HG03196 (cell line): ENCODE measurements around the gene DYNC1I2.

Source experiments
- ATAC-seq: cut with Tn5 transposase; IDR thresholded peaks from one replicate; pipeline ENCODE4 v1.9.1; 2021; ENCODE audit not compliant: unreplicated experiment

Gene DYNC1I2

DNA sequence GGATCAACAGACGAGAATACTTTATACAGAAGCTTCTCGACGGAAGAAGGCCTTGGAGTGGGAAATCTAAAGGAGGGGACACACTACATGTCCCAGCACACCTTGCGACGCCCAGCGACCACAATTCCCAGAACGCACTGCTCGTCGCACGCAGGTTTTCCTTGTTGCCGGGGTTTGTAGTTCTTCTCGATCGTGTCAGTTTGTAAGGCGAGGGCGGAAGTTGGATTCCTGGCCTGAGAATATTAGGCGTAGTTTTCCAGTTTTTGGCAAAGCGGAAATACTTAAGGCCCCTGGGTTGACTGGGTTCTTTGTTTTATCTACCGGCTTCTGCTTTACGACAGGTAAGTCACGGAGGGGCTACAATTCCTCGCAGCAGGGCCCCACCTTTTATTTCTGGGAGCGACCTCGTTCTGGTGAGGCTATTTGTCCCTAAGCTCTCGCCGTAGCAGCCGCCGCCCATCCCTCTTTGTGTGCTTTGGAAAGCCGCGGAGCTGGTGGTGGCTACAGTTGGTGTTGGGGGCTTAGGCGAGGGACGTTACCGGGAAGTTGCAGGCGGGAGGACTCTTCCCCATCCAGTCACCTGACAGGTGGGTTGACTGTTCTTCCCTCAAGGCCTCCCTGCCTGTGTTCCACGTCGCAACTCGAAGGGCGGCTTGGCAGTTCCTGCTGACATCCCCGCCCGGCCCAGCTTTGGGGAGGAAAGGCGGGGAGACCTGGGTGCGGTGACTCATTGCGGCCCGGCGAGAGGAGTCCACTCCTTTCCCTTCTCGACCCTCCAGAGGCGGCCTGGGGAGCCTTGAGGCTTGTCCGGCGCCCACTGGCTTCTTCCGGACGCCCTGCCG lies at the start of gene DYNC1I2:
TSS of gene DYNC1I2 (plus strand) at position 183 of the 842 bp plus-strand sequence. CDS start 2,687 bp downstream, outside the sequence.
- ATAC-seq: peak; percentile 88

GRCh38 chr2:171651667-171652415 lies 35.4 kb upstream of the DYNC1I2 start:
- no peak for ATAC-seq

GRCh38 chr2:171652416-171652785 lies 34.9 kb upstream of the DYNC1I2 start:
- ATAC-seq: peak; percentile 87

DNA sequence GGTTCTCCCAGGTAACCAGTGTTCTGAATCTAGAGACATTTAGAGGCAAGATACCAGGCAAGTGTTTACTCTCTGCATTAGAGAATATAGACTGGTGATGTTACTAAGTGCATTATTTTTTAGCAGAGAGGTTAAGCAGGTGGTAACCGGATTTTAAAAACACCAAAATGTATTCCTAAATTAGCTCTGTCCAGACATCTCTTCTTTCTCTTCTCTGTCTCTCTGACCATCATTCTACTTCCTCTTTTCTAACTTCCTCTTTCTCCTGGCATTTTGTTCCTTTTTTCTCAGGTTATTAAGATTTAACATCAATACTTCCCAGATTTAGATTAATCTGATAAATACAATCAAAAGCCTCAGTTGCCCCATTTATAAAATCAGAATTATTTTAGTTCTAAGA lies 31.7 kb upstream of the DYNC1I2 start:
- no peak for ATAC-seq

DNA sequence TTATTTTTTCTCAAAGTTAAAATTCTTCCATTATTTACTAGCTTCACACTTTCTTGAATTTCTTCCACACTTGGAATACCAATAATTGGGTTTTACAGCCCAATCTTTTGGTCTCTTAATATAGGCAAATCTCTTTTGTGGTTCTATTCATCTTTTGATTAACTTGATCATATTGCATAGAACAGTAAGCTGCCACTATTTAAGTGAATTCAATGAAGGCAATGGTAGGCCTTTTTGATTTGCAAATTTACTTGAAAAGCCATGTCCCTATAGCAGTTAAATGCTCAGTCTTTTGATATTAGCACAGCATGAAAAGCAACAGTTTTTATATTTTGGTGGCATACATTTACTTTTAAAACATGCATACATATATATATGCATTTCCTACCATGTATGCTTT lies 20.2 kb upstream of the DYNC1I2 start:
- ATAC-seq: no peak

GRCh38 chr2:171668183-171668582 lies 19.1 kb upstream of the DYNC1I2 start:
- ATAC-seq: no peak

DNA sequence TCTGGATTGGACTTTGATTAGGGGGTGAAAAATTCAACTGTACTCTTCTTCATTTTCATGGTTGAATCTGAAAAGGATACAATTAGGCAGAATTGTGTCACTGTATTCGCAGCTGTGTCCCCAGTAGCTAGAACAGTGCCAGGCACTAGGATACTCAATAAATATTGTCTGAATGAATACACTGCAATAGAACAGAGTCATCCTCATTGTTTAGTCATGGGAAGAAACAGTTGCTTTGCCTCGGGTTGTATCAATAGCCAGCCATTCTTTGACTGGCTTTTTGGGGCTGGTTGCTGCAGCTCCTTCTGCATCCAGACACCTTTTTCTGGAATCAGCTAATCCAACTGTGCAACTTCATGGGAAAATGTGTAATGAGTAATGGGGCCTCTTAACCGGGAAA lies 18.1 kb upstream of the DYNC1I2 start:
- no peak for ATAC-seq

DNA sequence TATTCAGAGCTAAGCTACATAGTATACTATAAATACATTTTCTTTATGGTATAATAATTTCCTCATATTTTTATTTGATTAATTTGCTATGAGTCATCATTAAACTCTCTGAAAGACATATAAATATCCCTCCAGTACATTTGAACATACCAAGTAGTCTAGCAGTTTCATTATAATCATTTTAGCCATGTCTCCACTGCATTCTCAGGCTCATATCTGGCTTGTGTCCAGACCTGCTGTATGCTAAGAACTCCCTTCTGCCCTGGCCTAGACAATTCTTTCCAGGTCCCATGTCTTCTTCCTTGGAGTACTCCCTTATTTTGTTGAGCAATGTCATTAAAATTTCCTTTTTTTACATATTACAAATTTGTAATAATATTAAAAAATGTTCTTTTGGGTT lies 16.6 kb upstream of the DYNC1I2 start:
- no peak for ATAC-seq

- ATAC-seq: no peak
These were observed 15.4 kb upstream of the DYNC1I2 start for GRCh38 chr2:171671867-171672266.

DNA sequence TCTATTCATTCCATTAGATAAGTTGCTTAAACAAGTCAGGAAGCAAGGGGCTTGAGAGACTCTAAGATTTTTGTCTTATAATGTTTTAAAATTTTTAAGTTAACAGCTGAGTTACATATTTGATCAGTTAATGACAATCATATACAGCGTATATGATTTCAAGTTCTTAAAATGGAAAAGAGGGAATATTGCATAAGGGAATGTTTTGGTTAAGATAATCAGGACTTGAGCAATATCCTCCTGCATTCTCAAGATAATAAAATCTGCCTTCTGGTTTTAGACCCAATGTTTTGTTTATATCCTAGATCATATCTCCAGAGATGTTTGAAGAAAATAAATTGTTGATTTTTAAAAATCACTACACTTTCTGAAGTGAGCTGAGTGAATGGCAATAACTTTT lies 13.4 kb upstream of the DYNC1I2 start:
- no peak for ATAC-seq

GRCh38 chr2:171675810-171676345 lies 11.4 kb upstream of the DYNC1I2 start:
- no peak for ATAC-seq

- ATAC-seq: no peak
These were observed 8.7 kb upstream of the DYNC1I2 start for GRCh38 chr2:171678619-171679018.

GRCh38 chr2:171688129-171688465 lies 828 bp downstream of the DYNC1I2 start:
- peak; percentile 13 for ATAC-seq

DNA sequence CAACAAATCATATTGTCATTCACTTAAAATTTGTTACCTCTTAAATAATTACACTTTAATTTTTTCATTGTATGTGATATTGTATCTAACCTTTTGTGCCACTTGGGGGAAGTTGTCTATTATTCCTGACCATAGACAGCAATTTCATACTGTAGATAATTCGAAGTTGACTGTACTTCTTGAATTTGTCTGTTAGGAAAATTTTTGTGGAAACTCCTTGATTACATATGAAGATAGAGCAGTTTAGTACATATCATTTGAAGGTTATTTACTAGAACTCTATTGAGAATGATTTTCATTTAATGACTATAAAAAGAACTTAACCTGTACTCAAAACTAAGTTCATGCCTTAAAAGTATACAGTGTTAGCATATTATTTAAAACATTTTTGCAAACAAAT lies 5.1 kb downstream of the DYNC1I2 start:
- no peak for ATAC-seq

DNA sequence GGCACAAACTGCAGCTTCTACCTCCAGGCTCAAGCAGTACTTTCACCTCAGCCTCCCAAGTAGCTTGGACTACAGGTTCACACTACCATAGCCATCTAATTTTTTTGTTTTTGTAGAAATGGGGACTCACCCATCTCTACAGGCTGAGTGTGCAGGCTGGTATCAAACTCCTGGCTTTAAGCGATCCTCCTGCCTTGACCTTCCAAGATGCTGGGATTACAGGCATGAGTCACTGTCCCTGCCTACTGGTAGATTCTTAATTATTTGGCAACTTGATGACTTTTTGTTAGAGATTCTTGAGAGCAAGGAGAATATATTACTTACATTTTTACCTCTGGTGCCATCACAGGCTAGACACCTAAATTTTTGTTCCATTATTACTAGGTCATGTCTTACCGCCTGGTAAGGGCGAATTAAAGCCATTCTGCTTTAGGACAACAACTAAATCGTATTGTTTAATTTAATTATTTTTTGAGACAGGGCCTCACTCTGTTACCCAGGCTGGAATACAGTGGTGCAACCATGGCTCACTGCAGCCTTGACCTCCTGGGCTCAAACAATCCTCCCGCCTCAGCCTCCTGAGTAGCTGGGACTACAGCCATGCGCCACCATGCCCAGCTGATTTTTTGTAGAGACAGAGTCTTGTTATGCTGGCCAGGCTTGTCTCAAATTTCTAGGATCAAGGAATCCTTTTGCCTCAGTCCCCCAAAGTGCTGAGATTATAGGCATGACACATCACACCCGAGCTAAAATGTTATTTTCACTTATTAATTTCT lies 15.7 kb downstream of the DYNC1I2 start:
- no peak for ATAC-seq

DNA sequence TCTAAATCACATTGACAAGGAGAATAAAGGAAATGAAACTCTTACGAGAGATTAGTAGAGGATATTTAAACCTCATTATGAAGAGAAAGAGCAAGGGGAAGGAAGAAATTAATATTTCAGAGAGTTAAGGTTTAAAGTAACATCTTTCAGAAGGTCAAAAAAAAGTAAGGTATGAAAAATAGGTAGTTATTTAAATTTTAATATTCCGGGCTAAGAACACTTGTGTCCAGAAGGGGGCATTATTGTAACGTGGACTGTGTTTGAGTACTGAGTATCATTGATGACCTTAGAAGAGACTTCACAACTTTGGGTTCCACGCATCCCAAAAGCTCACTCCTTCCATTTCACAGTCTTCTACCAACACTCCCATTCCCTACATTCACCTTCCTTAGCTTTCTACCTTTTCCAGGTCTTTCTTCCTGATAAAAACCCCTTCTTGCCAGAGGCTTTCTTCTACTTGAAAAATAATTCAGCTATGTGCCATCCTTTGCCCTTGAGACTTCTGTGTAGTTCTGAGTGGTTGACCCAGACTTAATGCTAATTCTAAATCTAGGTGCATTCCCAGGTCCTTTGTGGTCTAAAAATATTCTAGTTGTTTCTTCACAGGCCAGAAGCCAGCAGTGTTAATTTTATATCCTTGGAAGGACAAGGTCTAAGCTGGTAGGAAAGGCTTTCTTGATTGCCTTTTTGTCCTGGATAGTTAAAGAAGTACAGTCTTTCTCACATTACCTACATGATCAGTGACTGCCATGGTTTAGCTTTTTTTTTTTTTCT lies 16.5 kb downstream of the DYNC1I2 start:
- no peak for ATAC-seq

GRCh38 chr2:171706152-171706803 lies 19.0 kb downstream of the DYNC1I2 start:
- ATAC-seq: no peak

DNA sequence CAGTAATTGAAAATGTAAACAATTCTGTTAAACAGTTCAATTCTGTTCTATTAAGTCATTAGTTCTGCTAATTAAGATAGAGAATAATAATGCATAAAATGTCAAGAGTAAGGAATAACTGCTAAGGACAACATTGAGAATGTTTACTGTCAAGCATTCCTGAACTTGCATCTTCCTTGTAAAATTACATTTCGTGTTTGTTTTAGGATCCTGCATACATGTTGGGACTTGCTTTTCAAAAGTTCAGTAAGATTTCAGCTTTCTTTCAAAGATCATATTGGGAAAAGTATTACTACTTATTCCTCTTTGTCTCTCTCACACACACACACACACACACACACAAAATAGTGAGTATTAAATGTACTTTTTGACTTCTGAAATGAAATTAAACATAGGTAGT lies 20.5 kb downstream of the DYNC1I2 start:
- no peak for ATAC-seq

- no peak for ATAC-seq
These were observed 21.9 kb downstream of the DYNC1I2 start for GRCh38 chr2:171709011-171709685.

- ATAC-seq: no peak
These were observed 24.1 kb downstream of the DYNC1I2 start for GRCh38 chr2:171711351-171711750.
